Measurements from ENCODE around the gene PMPCA. TPM values are rescaled to one million over a fixed set of nuclear protein-coding genes. Genes with fewer than 3 reads are reported as not detected.

The PMPCA gene
- total and polyA plus RNA-seq, 2 experiments from 2014 or later, result 61.3 to 88.2 TPM

DNA sequence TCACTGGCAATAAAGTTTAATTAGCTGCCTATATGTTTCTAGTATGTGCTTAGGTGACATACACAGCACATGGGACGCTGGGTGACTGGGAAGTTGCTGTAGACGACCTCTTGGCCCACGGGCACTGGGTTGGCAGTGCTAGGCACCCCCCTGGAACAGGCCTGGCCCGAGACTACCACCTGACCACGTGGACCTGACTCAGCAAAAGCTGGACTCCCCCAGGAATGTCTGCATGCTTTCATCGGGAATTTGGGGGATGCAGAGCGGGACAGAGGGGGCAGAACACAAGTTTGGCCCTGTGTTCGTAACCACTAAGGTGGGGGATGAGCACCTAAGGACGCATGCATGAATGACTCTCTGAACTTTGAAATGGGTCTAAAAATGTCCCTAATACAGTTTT is 45.8 kb downstream of the PMPCA start:
- Mint-ChIP-seq H3K27me3 (ENCODE audit: insufficient read depth, low read depth, poor library complexity) (peaks cover 9% of the 10 kb centered on the region), H3K27ac (peak overlapping the region; percentile 77; the same call in 1 of the 2 replicates), H3K36me3 (ENCODE audit: low read depth) (peaks cover 81% of the 10 kb centered on the region), H3K4me3 (no peak overlapping the region), H3K4me1 (no peaks in the 10 kb centered on the region), H3K9me3 (peaks cover 4% of the 10 kb centered on the region; the same call in 2 of the 3 replicates)
- no peak for ATAC-seq
- Histone ChIP-seq H3K9me2 (ENCODE audit: insufficient read depth) (no peaks in the 10 kb centered on the region), H4K20me1 (replicated peaks; ENCODE audit: insufficient read depth) (peaks cover 6% of the 10 kb centered on the region; the same call in 1 of the 2 replicates), H3K79me2 (replicated peaks; ENCODE audit: insufficient read depth) (no peaks in the 10 kb centered on the region; the same call in 1 of the 2 replicates), H3K36me3 (ENCODE audit: insufficient read depth) (peaks cover 27% of the 10 kb centered on the region), H3F3A (replicated peaks; ENCODE audit: low read depth) (0 out of 2 replicates have a peak, but pooled peaks cover 7% of the 10 kb centered on the region), H3K4me2 (no peak overlapping the region), H2AFZ (no peak overlapping the region), H3K4me3 (no peak overlapping the region), H3K27me3 (ENCODE audit: insufficient read depth) (no peaks in the 10 kb centered on the region), H3K27ac (ENCODE audit: low read depth) (no peak overlapping the region), H3K4me1 (ENCODE audit: insufficient read depth) (no peaks in the 10 kb centered on the region)
- no peak for DNase-seq (ENCODE audit: low spot score)
- TF ChIP-seq CREB1 (CRISPR knock-in tag; IDR thresholded peaks at IDR 0.05; ENCODE audit: low read depth), result no peak
- no peak for TF ChIP-seq NANOG (IDR thresholded peaks at IDR 0.05; ENCODE audit: borderline replicate concordance)
- TF ChIP-seq REST (IDR thresholded peaks at IDR 0.05; ENCODE audit: unreplicated experiment), result no peak
- TF ChIP-seq, protein P1, sequence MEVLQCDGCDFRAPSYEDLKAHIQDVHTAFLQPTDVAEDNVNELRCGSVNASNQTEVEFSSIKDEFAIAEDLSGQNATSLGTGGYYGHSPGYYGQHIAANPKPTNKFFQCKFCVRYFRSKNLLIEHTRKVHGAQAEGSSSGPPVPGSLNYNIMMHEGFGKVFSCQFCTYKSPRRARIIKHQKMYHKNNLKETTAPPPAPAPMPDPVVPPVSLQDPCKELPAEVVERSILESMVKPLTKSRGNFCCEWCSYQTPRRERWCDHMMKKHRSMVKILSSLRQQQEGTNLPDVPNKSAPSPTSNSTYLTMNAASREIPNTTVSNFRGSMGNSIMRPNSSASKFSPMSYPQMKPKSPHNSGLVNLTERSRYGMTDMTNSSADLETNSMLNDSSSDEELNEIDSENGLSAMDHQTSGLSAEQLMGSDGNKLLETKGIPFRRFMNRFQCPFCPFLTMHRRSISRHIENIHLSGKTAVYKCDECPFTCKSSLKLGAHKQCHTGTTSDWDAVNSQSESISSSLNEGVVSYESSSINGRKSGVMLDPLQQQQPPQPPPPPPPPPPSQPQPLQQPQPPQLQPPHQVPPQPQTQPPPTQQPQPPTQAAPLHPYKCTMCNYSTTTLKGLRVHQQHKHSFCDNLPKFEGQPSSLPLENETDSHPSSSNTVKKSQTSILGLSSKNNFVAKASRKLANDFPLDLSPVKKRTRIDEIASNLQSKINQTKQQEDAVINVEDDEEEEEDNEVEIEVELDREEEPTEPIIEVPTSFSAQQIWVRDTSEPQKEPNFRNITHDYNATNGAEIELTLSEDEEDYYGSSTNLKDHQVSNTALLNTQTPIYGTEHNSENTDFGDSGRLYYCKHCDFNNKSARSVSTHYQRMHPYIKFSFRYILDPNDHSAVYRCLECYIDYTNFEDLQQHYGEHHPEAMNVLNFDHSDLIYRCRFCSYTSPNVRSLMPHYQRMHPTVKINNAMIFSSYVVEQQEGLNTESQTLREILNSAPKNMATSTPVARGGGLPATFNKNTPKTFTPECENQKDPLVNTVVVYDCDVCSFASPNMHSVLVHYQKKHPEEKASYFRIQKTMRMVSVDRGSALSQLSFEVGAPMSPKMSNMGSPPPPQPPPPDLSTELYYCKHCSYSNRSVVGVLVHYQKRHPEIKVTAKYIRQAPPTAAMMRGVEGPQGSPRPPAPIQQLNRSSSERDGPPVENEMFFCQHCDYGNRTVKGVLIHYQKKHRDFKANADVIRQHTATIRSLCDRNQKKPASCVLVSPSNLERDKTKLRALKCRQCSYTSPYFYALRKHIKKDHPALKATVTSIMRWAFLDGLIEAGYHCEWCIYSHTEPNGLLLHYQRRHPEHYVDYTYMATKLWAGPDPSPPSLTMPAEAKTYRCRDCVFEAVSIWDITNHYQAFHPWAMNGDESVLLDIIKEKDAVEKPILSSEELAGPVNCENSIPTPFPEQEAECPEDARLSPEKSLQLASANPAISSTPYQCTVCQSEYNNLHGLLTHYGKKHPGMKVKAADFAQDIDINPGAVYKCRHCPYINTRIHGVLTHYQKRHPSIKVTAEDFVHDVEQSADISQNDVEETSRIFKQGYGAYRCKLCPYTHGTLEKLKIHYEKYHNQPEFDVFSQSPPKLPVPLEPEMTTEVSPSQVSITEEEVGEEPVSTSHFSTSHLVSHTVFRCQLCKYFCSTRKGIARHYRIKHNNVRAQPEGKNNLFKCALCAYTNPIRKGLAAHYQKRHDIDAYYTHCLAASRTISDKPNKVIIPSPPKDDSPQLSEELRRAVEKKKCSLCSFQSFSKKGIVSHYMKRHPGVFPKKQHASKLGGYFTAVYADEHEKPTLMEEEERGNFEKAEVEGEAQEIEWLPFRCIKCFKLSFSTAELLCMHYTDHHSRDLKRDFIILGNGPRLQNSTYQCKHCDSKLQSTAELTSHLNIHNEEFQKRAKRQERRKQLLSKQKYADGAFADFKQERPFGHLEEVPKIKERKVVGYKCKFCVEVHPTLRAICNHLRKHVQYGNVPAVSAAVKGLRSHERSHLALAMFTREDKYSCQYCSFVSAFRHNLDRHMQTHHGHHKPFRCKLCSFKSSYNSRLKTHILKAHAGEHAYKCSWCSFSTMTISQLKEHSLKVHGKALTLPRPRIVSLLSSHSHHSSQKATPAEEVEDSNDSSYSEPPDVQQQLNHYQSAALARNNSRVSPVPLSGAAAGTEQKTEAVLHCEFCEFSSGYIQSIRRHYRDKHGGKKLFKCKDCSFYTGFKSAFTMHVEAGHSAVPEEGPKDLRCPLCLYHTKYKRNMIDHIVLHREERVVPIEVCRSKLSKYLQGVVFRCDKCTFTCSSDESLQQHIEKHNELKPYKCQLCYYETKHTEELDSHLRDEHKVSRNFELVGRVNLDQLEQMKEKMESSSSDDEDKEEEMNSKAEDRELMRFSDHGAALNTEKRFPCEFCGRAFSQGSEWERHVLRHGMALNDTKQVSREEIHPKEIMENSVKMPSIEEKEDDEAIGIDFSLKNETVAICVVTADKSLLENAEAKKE (CRISPR knock-in tag; IDR thresholded peaks at IDR 0.05), result no peak
- TF ChIP-seq, protein P2, sequence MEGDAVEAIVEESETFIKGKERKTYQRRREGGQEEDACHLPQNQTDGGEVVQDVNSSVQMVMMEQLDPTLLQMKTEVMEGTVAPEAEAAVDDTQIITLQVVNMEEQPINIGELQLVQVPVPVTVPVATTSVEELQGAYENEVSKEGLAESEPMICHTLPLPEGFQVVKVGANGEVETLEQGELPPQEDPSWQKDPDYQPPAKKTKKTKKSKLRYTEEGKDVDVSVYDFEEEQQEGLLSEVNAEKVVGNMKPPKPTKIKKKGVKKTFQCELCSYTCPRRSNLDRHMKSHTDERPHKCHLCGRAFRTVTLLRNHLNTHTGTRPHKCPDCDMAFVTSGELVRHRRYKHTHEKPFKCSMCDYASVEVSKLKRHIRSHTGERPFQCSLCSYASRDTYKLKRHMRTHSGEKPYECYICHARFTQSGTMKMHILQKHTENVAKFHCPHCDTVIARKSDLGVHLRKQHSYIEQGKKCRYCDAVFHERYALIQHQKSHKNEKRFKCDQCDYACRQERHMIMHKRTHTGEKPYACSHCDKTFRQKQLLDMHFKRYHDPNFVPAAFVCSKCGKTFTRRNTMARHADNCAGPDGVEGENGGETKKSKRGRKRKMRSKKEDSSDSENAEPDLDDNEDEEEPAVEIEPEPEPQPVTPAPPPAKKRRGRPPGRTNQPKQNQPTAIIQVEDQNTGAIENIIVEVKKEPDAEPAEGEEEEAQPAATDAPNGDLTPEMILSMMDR (conservative IDR thresholded peaks at IDR 0.05; ENCODE audit: low read depth in 2 of 2), result no peak
- TF ChIP-seq EZH2phosphoT487 (IDR thresholded peaks at IDR 0.05; ENCODE audit: unreplicated experiment), result no peak
- no peak for TF ChIP-seq EZH2 (IDR thresholded peaks at IDR 0.05; ENCODE audit: low read depth, unreplicated experiment)
- no peak for TF ChIP-seq ZNF331 (CRISPR knock-in tag; IDR thresholded peaks at IDR 0.05; ENCODE audit: low read depth)
- TF ChIP-seq ETS1 (IDR thresholded peaks at IDR 0.05), result no peak
- no peak for TF ChIP-seq JUNB (IDR thresholded peaks at IDR 0.05; ENCODE audit: unreplicated experiment)
- TF ChIP-seq ZNF114 (CRISPR knock-in tag; IDR thresholded peaks at IDR 0.05), result no peak
- no peak for TF ChIP-seq POLR2AphosphoS5 (IDR thresholded peaks at IDR 0.05; ENCODE audit: low read depth)
- no peak for TF ChIP-seq STAT1 (IDR thresholded peaks at IDR 0.05; ENCODE audit: unreplicated experiment)

All from GM23338 (cell line).